Activated T-helper 17 cell treated with anti-CD3 and anti-CD28 coated beads, Interleukin-2, amount 50 U/mL, for 72 hours (primary cell): Measurements from ENCODE around the gene DTNBP1. TPM values are rescaled to one million over a fixed set of nuclear protein-coding genes. Genes with fewer than 3 reads are reported as not detected.
"Not testable (repeated sequence)": the region's sequence is repeated elsewhere in the genome, so short reads cannot be mapped to it uniquely, and the experiment has no call there.

Source experiments
- ATAC-seq: fragments of 150-1000 bp; cut with Tn5 transposase; replicated peaks from 2 replicates; pipeline ENCODE4 v1.10.0; 2021; ENCODE audit warnings: mild to moderate bottlenecking, moderate library complexity
- H3K27ac Mint-ChIP-seq: one replicate; pipeline ENCODE4 v1.8.0; 2022; ENCODE audit warnings: mixed read lengths
- H3K27me3 Mint-ChIP-seq: one replicate; pipeline ENCODE4 v1.8.0; 2022; ENCODE audit warnings: mixed read lengths
- H3K36me3 Mint-ChIP-seq: one replicate; pipeline ENCODE4 v1.8.0; 2022; ENCODE audit warnings: low read depth, mild to moderate bottlenecking, mixed read lengths
- H3K4me1 Mint-ChIP-seq: one replicate; pipeline ENCODE4 v1.8.0; 2022; ENCODE audit warnings: mixed read lengths
- H3K4me3 Mint-ChIP-seq: one replicate; pipeline ENCODE4 v1.8.0; 2022; ENCODE audit warnings: mild to moderate bottlenecking, mixed read lengths
- H3K9me3 Mint-ChIP-seq: one replicate; pipeline ENCODE4 v1.8.0; 2022; ENCODE audit warnings: mixed read lengths
- total RNA-seq, 2 donors: library from RNA; stranded (reverse); gene quantifications; one replicate each; pipeline ENCODE4 v1.2.3, GENCODE V29; 2022

DTNBP1 gene
- total RNA-seq, 2 donors from 2014 or later, result 13.8 to 24.8 TPM

DNA sequence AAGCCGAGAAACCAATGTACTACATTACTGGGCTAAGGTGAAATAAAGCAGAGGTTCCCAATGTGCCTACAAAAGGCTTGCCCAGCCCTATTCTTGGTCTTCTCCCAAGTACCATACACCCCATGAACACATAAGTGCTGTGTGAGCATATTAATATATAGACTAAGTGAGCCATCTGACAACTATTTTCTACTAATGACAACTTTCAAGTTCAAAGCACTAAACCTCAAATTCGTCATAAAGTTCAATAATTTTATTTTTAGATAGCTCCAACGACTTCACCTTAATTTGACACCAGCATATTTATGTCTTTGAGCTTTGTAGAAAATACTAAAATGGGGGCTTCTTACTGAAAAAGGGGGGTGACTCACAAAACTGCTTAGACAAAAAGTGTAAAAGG is 6.7 kb downstream of the DTNBP1 start:
- no peak overlapping the region for H3K4me3 Mint-ChIP-seq
- H3K27me3 Mint-ChIP-seq, result no peaks in the 10 kb centered on the region
- no peaks in the 10 kb centered on the region for H3K9me3 Mint-ChIP-seq
- peaks cover 24% of the 10 kb centered on the region for H3K4me1 Mint-ChIP-seq
- ATAC-seq, result no peak
- H3K27ac Mint-ChIP-seq, result no peak overlapping the region
- H3K36me3 Mint-ChIP-seq, result peaks cover 15% of the 10 kb centered on the region

DNA sequence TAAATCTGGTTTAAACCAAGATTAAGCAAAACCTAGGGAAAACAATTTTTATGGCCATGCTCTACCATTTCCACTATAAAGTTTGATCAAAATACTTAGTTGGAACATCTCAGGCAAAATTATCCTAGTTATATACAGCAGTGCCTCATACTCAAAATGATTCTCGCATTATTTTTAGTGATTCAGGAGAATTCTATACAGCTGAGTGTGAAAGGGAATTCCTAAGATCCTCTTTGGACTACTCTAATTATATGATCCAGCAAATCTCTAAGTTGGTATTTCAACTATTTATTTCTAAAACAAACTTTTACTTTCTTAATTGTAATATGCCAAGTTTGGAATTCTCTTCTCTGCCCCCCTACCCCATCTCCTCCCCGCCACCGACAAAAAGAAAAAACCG is 8.6 kb downstream of the DTNBP1 start:
- Mint-ChIP-seq H3K27me3 (no peaks in the 10 kb centered on the region), H3K36me3 (peaks cover 30% of the 10 kb centered on the region), H3K4me1 (peaks cover 24% of the 10 kb centered on the region), H3K9me3 (no peaks in the 10 kb centered on the region), H3K4me3 (no peak overlapping the region), H3K27ac (no peak overlapping the region)
- ATAC-seq, result no peak

DNA sequence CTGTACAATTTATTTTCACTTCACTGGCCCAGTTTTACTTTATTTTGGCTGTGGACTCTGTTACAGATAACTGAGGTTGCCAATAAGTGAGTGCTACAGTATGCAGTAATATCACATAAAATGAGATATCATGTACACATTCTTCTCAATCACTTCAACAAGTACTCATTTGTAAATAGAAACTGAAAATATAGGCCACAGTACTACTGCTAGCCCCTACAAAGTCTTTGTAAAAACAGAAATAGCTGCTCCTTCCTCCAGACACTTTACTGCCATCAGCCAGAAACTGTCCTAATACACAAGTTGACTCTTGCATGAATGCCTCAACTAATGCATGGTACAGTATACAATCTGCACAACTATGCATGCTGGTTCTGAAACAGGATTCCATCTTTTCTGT is 9.2 kb downstream of the DTNBP1 start:
- H3K36me3 Mint-ChIP-seq, result peaks cover 37% of the 10 kb centered on the region
- peaks cover 24% of the 10 kb centered on the region for H3K4me1 Mint-ChIP-seq
- no peak overlapping the region for H3K4me3 Mint-ChIP-seq
- H3K27me3 Mint-ChIP-seq, result no peaks in the 10 kb centered on the region
- peak overlapping the region; percentile 53 for H3K27ac Mint-ChIP-seq
- no peaks in the 10 kb centered on the region for H3K9me3 Mint-ChIP-seq
- ATAC-seq, result peak; percentile 43

DNA sequence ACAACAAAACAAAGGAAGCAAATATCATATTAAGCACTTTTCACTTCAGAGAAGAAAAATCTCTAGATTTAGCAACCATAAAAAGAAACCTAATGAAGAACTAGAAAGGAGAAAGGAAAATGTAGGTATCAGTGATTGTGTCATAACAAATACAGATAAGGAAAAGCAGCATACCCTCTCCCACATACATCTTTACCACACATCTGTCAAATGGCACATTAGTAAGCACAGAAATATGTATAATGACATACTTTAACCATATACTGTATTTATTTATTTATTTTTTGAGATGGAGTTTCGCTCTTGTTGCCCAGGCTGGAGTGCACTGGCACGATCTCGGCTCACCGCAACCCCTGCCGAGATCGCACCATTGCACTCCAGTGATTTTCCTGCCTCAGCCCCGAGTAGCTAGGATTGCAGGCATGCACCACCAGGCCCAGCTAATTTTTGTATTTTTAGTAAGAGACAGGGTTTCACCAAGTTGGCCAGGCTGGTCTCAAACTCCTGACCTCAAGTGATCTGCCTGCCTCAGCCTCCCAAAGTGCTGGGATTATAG is 12.7 kb downstream of the DTNBP1 start:
- not testable (repeated sequence) for H3K9me3 Mint-ChIP-seq, H3K27me3 Mint-ChIP-seq, ATAC-seq, H3K4me3 Mint-ChIP-seq, H3K4me1 Mint-ChIP-seq, H3K27ac Mint-ChIP-seq
- peaks cover 72% of the 10 kb centered on the region for H3K36me3 Mint-ChIP-seq

DNA sequence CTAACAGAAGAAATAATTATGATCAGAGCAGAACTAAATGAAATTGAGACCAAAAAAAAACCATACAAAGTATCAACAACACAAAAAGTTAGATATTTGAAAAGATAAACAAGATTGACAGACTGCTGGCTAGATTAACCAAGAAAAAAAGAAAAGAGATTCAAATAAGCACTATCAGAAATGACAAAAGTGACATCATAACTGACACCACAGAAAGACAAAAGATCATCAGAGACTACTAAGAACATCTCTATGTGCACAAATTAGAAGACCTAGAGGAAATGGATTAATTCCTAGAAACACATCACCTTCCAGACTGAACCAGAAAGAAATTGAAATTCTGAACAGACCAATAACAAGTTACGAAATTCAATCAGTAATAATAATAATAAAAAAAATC is 17.9 kb downstream of the DTNBP1 start:
- peaks cover 86% of the 10 kb centered on the region for H3K36me3 Mint-ChIP-seq
- no peaks in the 10 kb centered on the region for H3K4me1 Mint-ChIP-seq
- H3K9me3 Mint-ChIP-seq, result peaks cover 10% of the 10 kb centered on the region
- no peak overlapping the region for H3K27ac Mint-ChIP-seq
- H3K4me3 Mint-ChIP-seq, result no peak overlapping the region
- ATAC-seq, result no peak
- no peaks in the 10 kb centered on the region for H3K27me3 Mint-ChIP-seq

DNA sequence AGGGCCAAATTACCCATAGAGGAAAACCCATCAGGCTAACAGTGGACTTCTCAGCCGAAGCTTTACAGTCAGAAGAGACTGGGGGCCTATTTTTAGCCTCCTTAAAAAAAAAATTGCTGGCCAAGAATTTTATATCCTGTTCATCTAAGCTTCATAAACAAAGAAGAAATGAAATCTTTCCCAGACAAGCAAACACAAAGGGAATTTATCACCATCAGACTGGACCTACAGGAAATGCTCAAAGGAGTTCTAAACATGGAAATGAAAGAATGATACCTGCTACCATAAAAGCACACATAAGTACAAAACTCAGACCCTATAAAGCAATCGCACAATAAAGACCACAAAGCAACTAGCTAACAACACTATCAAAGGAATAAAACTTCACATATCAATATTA is 19.3 kb downstream of the DTNBP1 start:
- no peak for ATAC-seq
- Mint-ChIP-seq H3K27ac (no peak overlapping the region), H3K9me3 (peaks cover 10% of the 10 kb centered on the region)

DNA sequence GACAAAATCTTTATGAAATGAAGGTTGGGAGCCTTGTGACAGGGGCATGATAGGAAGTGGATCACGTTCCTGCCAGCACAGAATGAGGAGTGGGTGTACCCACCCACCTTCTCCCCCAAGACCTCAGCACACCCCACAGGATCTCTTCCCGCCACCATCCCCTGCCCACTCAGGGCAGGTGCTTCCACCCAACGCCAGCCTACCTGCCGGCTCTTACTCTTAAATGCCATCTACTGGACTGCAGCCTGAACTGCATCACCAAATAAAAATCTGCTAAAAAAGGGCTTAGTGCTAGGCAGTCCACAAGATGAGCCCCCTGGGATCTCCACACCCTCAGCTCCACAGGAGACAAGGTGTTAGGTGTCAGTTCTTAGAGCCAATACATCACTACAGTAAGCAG is 20.6 kb downstream of the DTNBP1 start:
- Mint-ChIP-seq H3K4me3 (no peak overlapping the region), H3K27ac (no peak overlapping the region), H3K4me1 (no peaks in the 10 kb centered on the region), H3K9me3 (peaks cover 6% of the 10 kb centered on the region), H3K27me3 (no peaks in the 10 kb centered on the region), H3K36me3 (peaks cover 85% of the 10 kb centered on the region)
- no peak for ATAC-seq

More for the DNA sequence above, 19.3 kb downstream of the DTNBP1 start:
- no peaks in the 10 kb centered on the region for H3K27me3 Mint-ChIP-seq
- H3K4me1 Mint-ChIP-seq, result no peaks in the 10 kb centered on the region
- H3K36me3 Mint-ChIP-seq, result peaks cover 86% of the 10 kb centered on the region
- no peak overlapping the region for H3K4me3 Mint-ChIP-seq

DNA sequence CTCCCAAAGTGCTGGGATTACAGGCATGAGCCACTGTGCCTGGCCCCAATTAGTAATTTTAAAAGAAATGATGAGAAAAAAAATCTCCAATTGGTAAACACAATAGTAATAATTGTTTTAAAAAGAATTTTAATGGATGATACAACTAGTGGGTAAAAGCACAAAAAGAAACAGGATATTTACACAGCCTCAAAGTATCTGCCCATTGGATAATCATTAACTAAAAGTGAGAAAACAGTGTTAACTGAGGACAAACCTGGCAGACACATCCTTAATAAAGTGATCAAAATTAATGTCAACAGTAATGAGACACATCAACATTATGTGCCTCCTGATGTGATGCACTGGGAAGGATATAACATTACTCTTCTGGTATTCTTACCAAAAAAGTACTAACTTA is 24.5 kb downstream of the DTNBP1 start:
- H3K27me3 Mint-ChIP-seq, result no peaks in the 10 kb centered on the region
- peaks cover 79% of the 10 kb centered on the region for H3K36me3 Mint-ChIP-seq
- no peak overlapping the region for H3K27ac Mint-ChIP-seq
- H3K4me1 Mint-ChIP-seq, result no peaks in the 10 kb centered on the region
- H3K4me3 Mint-ChIP-seq, result no peak overlapping the region
- no peak for ATAC-seq
- H3K9me3 Mint-ChIP-seq, result peaks cover 2% of the 10 kb centered on the region

DNA sequence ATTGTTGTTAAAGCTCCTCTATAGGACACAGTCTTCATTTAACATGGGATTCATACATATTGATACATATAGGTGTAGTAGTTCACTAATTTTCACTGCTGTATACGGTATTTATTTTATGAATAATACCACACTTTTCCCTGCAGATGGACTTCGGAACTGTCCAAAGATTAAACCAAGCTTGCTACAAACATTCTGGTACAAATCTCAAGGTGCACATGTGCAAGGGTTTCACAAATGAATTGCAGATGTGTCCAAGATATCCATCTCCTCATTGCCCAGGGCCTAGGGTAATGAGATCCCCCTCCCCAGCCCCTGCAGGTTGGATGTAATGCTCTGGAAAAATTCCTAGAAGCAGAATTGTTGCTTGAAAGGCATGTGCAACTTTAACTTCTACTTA is 31.4 kb downstream of the DTNBP1 start:
- H3K4me1 Mint-ChIP-seq, result peaks cover 5% of the 10 kb centered on the region
- H3K9me3 Mint-ChIP-seq, result no peaks in the 10 kb centered on the region
- ATAC-seq, result no peak
- no peak overlapping the region for H3K4me3 Mint-ChIP-seq
- peaks cover 49% of the 10 kb centered on the region for H3K36me3 Mint-ChIP-seq
- no peak overlapping the region for H3K27ac Mint-ChIP-seq
- H3K27me3 Mint-ChIP-seq, result no peaks in the 10 kb centered on the region

DNA sequence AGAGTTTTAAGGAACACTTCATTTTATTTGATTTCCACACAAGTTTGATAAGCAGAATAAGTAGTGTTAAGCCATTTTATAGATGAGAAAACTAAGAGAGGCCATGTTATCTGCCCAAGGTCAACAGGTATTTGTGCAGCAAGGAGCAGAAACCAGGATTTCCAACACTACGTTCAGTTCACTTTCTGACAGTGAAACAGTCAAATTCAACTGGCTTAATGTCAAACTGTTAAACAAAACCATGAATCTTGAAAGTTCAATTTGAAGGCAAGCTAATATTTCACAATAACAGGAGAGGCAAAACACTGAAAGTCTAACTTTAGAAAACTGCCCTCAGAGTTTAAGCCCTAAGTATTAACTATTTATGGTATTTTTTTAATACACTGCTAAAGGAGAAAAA is 32.6 kb downstream of the DTNBP1 start:
- ATAC-seq, result no peak
- Mint-ChIP-seq H3K27me3 (no peaks in the 10 kb centered on the region), H3K4me1 (peaks cover 5% of the 10 kb centered on the region), H3K9me3 (no peaks in the 10 kb centered on the region), H3K36me3 (peaks cover 49% of the 10 kb centered on the region), H3K27ac (no peak overlapping the region), H3K4me3 (no peak overlapping the region)

DNA sequence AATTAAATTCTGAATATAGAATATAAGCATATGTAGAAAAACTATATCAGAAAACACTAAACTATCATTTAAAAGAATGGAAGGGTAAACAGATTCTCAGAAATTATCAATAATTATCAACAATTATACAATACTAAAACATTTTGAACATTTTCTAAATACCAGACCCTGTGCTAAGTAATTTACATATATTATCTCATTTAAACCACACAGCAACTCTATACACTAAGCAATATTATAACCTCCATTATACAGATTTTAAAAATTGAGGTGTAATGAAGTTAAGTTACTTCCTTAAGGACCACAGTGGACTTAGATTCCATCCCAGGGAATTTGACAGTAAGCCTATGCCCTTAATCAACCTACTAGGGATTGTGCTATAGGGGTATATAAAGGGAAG is 33.3 kb downstream of the DTNBP1 start:
- Mint-ChIP-seq H3K27me3 (no peaks in the 10 kb centered on the region), H3K36me3 (peaks cover 42% of the 10 kb centered on the region), H3K9me3 (no peaks in the 10 kb centered on the region), H3K4me1 (peaks cover 5% of the 10 kb centered on the region), H3K4me3 (no peak overlapping the region), H3K27ac (no peak overlapping the region)
- ATAC-seq, result no peak

DNA sequence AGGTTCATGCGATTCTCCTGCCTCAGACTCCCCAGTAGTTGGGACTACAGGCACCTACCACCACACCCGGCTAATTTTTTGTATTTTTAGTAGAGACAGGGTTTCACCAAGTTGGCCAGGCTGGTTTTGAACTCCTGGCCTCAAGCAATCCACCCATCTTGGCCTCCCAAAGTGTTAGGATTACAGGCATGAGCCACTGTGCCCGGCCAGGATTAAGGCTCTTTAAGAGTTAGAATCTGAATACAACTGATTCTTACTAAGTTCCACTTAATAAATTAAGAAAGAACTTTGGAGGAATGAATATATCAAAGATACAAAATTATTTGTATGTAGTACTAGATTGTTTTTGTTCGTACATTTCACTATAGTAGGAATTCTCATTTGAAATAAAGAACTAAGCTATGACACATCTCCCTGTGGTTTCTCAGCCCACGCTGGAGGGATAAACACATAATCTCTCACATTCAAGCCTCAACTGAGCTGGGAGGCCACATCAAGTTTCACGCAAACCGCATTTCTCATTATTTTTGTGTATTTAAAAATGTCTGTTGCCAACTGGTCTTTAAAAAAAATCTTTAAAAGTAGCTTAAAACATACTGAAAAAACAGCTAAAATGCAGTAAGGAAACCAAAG is 34.2 kb downstream of the DTNBP1 start:
- Mint-ChIP-seq H3K9me3 (no peaks in the 10 kb centered on the region), H3K4me3 (peak overlapping the region; percentile 25), H3K36me3 (peaks cover 38% of the 10 kb centered on the region), H3K4me1 (peaks cover 5% of the 10 kb centered on the region), H3K27ac (peak overlapping the region; percentile 43), H3K27me3 (no peaks in the 10 kb centered on the region)
- peak; percentile 99 for ATAC-seq

DNA sequence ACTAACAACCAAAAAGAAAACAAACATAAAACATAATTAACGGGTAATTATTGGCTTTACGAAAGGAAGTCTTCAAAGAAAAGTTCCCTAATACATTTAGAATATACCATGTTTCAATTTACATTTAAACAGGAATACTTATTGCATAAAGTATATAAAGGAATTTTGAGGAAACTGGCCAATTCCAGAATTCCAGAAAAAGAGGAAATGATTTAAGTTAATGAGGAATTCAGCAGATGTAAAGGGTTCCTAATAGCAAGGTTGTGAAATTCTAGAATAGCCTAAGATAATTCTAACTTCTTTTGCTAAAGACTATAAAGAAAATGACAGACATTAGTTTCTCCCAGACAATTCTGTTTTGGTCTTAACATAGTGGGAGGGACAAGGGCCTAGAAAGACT is 35.0 kb downstream of the DTNBP1 start:
- Mint-ChIP-seq H3K36me3 (peaks cover 33% of the 10 kb centered on the region), H3K9me3 (no peaks in the 10 kb centered on the region), H3K27ac (no peak overlapping the region), H3K4me3 (no peak overlapping the region), H3K27me3 (no peaks in the 10 kb centered on the region), H3K4me1 (peaks cover 5% of the 10 kb centered on the region)
- ATAC-seq, result no peak

DNA sequence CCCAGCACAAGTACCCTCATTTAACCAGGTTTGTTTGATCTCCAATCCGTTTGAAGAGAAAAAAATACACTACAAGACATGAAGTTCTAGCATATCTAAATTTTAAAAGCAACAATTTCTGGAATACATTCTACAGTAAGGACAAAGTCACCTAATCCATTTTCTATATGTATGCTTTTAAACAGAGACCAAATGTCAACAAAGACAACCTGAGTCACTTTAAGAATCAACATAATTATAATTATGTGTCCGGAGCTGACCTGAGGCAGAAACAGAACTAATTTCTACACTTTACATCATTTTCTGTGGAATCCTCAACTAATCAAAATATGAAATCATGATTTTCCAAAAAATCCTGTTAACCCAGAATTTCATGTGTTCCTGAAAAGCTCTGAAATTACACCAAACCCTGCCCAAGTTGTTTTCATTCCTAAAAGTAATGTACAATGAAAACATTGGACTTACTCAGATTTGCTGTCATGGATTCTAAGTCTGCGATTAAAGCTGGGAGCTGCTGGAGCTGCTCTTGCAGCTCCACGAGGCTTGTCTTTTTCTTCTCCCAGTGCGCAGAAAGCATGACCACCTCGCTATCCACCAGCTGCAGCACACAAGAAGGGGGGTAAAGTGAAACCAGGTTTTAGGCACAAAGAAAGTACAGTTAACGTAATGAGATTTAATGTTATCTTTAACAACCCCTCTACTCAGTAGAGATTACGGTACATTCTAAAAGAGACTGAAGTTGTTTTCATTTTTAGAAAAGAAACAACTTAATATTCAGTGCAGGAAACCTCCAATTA is 35.8 kb downstream of the DTNBP1 start:
- H3K9me3 Mint-ChIP-seq, result no peaks in the 10 kb centered on the region
- peaks cover 5% of the 10 kb centered on the region for H3K4me1 Mint-ChIP-seq

DNA sequence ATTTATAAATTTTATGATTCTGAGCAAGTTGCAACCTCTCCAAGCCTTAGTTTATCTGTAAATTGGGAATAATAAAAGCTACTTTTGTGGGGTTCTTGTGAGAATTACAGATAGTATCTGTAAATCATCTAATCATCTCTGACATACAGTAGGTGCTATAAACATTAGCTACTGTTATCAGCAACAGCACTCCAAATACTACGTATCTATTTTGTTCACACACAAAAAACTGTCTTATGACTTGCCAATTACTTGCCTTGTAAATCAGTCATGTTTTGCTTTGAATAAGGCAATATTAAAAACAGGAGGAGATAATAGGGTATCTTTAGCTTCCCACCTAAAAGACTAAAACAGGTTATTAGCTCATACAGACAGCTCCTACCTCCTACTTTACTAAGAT is 36.7 kb downstream of the DTNBP1 start:
- Mint-ChIP-seq H3K27ac (no peak overlapping the region), H3K36me3 (peaks cover 24% of the 10 kb centered on the region), H3K4me1 (peaks cover 11% of the 10 kb centered on the region), H3K27me3 (no peaks in the 10 kb centered on the region), H3K9me3 (no peaks in the 10 kb centered on the region), H3K4me3 (no peak overlapping the region)
- ATAC-seq, result no peak

More for the DNA sequence above, 35.8 kb downstream of the DTNBP1 start:
- no peak overlapping the region for H3K4me3 Mint-ChIP-seq
- H3K27me3 Mint-ChIP-seq, result no peaks in the 10 kb centered on the region
- no peak for ATAC-seq
- H3K27ac Mint-ChIP-seq, result no peak overlapping the region
- peaks cover 30% of the 10 kb centered on the region for H3K36me3 Mint-ChIP-seq
